ENCODE measurements around the gene TFF1.

Gene TFF1

GRCh38 chr21:42340187-42341050, 25.9 kb downstream of the TFF1 start:
- FAIRE-seq: no peak

DNA sequence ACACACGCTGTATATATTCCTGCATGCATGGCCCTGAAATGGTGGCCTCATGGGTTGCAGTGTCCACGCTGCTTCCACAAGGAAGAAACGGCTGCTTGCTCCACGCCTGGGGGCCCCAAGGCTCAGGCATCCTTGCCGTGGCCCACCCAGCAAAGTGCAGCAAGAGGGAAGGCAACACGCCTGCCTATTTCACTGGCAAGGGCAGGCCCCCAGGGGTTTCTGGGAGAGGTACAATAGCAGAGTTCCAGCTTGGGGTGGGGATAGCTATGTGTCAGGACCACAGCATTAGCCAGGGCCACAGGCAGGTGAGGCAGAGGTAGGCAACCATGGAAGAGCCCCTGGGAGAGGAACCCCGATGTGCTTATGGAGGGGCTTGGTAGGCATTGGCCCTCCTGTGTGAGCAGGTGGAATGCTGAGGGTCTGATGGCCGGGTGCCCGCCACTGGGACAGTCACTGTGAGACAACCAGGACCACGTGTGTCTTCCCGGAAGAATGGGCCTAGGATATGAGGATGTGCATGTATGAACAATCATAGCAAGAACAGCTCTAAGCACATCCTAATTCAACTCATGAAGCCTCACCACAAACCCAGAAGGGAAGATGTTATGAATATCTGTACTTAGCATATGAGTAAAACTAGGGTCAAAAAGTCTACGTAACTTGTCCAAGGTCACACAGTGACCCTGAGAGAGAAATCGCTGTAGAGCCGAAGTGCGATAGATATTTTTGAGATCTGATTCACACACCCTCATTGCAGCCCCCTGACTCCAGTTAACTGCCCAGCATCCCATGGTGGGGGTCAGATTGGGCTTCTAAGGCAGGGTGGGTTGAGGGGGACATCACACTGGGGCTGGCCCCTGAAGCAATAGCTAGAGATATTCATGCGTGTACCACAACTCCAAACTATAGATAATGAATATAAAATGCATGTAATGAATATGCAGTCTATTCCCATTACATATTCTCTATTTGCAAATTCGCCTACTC, 27.3 kb downstream of the TFF1 start:
- FAIRE-seq: no peak

- FAIRE-seq: no peak
Observed at GRCh38 chr21:42337830-42338728, 28.3 kb downstream of the TFF1 start.

DNA sequence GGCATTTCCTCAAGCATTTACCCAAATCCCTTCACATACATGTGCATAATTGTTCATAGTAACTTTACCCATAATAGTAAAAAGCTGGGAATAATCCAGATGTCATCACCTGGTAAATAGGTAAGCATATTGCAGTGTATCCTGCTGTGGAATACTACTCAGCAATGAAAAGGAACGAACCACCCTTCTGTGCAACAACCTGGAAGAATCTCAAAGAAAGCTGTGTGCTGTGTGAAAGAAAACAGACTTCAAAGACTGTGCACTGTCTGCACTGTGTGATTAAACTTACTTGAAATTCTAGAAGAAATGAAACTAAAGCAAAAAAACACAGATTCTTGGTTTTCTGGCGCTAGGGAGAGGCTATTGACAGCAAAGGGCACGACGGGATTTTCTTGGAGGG, 29.1 kb downstream of the TFF1 start:
- no peak for FAIRE-seq

GRCh38 chr21:42336054-42336453, 30.3 kb downstream of the TFF1 start:
- no peak for FAIRE-seq

GRCh38 chr21:42332557-42333317, 33.6 kb downstream of the TFF1 start:
- no peak for FAIRE-seq

GRCh38 chr21:42331660-42332059, 34.7 kb downstream of the TFF1 start:
- no peak for FAIRE-seq

GRCh38 chr21:42330380-42331371, 35.7 kb downstream of the TFF1 start:
- FAIRE-seq: no peak

- FAIRE-seq: no peak
Observed at GRCh38 chr21:42324896-42325295, 41.4 kb downstream of the TFF1 start.

DNA sequence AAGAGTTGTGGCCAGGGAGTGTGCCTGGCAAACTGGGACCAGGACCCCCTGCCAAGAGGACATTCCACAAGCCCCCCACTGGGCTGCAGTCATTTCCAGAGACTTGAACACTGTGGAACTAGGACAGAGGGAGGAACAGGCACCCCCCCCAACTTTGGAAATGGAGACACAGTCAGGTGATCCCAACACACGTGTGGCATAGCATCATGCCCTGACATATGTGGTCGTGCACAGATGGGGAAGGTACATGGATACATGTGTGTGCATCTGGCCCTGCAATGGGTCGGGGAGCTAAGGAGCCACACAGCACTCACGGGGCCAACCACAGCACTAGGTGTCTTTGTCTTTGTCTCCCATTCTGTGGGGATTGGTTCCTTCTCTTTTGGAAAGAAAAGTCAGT, 44.5 kb downstream of the TFF1 start:
- FAIRE-seq: no peak

- no peak for FAIRE-seq
Observed at GRCh38 chr21:42321231-42321630, 45.1 kb downstream of the TFF1 start.

GRCh38 chr21:42320791-42321190, 45.5 kb downstream of the TFF1 start:
- FAIRE-seq: no peak

DNA sequence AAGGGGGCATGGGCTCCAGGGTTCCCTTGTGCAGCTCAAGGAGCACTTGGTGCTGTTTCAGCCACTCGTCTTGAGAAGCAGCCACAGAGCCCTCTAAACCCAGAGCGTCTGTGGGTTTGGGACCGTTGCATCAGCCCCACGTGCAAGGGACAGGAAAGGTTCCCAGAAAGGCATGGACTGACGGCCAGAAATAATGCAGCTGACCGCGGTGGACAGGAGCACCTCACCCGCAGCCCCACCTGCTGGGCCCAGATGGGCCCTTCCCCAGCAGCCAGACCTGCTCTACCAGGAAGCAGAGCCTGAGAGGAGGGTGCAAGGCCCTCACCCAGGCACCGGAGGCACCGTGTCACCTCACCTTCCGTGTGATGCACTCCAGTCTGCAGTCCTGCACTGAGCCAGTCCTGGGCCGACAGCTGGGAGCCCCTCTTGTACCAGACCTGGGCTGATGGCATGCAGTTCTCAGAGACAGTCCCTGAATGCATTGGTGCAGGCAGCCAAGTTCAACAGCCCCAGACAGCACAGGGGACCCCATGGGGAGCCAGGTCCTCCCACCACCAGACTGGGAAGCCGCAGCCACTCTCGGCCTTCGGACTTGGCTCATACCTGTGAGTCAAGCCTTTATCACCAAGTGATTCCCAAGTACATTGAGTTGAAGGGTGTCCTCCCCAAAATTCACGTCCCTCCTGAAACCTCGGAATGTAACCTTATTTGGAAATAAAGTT, 46.3 kb downstream of the TFF1 start:
- FAIRE-seq: no peak

DNA sequence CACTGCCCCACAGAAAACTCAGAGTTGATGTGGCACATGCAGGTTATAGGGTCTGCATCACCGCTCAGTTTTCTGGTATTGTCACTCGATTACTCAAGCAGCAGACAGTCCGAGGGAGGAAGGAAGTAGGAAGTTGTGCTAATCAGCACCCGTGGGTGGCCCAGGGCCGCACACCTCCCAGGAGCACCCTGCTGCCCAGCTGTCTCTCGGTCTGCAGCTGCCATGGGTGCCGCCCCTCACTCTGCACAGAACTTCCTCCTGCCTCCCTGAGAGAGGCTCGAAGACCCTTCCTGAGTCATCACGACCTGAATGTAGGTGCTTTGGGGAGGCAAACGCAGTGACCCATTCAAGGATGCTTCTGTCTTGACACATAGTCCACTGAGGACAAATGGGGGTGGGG, 47.0 kb downstream of the TFF1 start:
- FAIRE-seq: no peak

DNA sequence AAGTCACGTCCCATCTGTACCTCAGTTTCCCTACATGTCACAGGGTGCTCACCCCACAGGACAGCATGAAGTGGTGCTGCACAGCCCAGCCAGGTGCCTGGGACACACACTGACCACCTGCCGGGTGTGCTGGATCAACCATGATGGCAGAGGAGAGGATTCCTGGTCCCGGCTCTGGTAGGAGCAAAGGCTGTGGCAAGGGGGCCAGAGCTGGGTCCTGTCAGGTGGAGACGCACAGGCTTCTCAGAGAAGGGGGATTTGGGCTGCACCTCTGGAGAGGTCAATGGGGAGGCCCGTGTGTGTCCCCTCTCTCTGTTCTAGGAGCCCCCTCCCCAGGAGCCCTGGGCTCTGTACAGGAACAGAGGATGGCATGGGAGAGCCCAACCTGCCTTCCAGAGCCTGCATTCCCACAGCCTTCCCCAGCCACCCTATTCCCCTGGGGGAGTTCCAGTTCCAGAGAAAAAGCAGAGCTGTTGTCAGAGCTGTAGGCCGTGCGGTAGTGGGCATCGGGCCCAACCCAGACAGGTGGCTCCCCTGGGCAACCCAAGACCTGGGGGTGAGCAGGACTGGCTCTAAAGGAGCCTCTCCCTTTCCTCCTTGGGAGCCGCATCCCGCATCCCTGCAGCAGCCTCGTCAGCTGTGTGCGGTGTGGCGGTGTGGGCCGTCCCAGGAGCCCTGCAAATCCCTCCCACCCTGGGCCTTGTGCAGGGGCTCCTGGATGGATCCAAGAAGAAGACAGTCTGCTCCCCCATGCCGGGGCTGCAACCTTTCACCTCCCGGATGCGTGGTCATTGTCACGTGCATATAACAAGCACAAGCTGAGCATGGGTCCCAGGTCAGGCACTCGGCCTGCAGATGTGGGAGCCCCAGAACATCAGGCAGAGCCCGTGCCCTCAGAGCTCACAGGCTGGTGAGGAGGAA, 48.2 kb downstream of the TFF1 start:
- FAIRE-seq: no peak

DNA sequence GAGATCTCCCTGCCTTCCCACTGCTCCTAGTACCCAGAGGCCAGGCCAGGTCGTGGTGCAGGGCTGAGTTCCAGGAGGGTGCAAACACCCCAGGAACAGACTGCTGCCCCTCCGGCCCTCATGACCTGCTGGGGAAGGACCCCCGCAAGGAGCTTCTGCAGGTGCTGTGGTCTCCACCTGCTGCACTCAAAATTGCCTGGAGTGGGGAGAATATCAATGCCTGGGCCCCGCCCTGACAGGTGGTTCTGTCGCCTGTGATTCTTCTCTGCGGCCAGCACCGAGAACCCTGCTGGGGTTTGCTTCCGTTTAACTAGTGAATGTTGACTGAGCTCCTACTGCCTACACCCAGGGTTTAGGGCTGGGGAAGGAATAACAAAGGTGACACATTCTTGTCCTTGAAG, 49.0 kb downstream of the TFF1 start:
- no peak for FAIRE-seq

- no peak for FAIRE-seq
Observed at GRCh38 chr21:42316891-42317290, 49.4 kb downstream of the TFF1 start.

GRCh38 chr21:42315296-42315891, 50.9 kb downstream of the TFF1 start, which contains the start of gene TFF3:
TFF3 (minus strand) TSS chr21:42315409; CDS start chr21:42315374, 35 bp downstream.
- no peak for FAIRE-seq

All from TTC549 (cell line).